Vagina (tissue), 2 donors: ENCODE measurements around the gene WASL. TPM values are rescaled to one million over a fixed set of nuclear protein-coding genes. Genes with fewer than 3 reads are reported as not detected.

Source experiments
- DNase-seq, 2 donors: peaks; one replicate each; pipeline ENCODE4 v3.0.0-alpha.2; 2017; ENCODE audit errors: extremely low spot score in 2 of 2
- H3K27ac ChIP-seq: fragments of 200-600 bp; sonication (generic); one replicate; pipeline ENCODE4 v1.5.1; 2019
- H3K27me3 ChIP-seq: fragments of 200-600 bp; sonication (generic); one replicate; pipeline ENCODE4 v1.5.1; 2019
- H3K36me3 ChIP-seq, 2 donors: fragments of 200-600 bp; sonication (generic); one replicate each; pipeline ENCODE4 v1.5.1; 2017 to 2019
- H3K4me1 ChIP-seq: fragments of 200-600 bp; sonication (generic); one replicate; pipeline ENCODE4 v1.5.1; 2019
- H3K4me3 ChIP-seq, 2 donors: fragments of 200-600 bp; sonication (generic); 1 replicate in 1 of 2; 2 replicates in 1 of 2; pipeline ENCODE4 v1.5.1; 2016 to 2019
- H3K9me3 ChIP-seq: fragments of 200-600 bp; sonication (generic); one replicate; pipeline ENCODE4 v1.5.1; 2019
- POLR2A ChIP-seq, 2 donors: fragments of 450-650 bp; IDR thresholded peaks; one replicate each; pipeline ENCODE4 v1.6.1; 2017; ENCODE audit warnings: antibody characterized with exemption in 2 of 2, mild to moderate bottlenecking in 2 of 2, moderate library complexity in 2 of 2
- POLR2AphosphoS5 ChIP-seq, 2 donors: sonication (generic); formaldehyde crosslinking; IDR thresholded peaks; one replicate each; pipeline ENCODE4 v1.9.0; 2017; ENCODE audit warnings: antibody characterized with exemption in 2 of 2, mild to moderate bottlenecking in 2 of 2, low read depth in 1 of 2; ENCODE audit not compliant: insufficient read depth in 1 of 2
- intact Hi-C: fragments of 100-400 bp; cut with DNase I; formaldehyde crosslinking; loops from one replicate; pipeline ENCODE4 v1.15.1; 2023
- total RNA-seq: library from RNA; depleted of rRNA; stranded (reverse); fragments of >200 nt; gene quantifications from one replicate; pipeline ENCODE4 v1.2.3, GENCODE V29; 2016
- TF ChIP-seq, protein P1 (sequence below), 3 experiments: fragments of 450-650 bp in 2 of 3; fragments of 200-600 bp in 1 of 3; sonication (generic) in 1 of 3; IDR thresholded peaks; one replicate each; pipeline ENCODE4 v1.5.1; 2017 to 2019; ENCODE audit warnings: antibody characterized with exemption in 3 of 3, mild to moderate bottlenecking in 2 of 3, moderate library complexity in 2 of 3

WASL gene
- total RNA-seq, 1 donor from 2014 or later = 24.8 TPM

DNA sequence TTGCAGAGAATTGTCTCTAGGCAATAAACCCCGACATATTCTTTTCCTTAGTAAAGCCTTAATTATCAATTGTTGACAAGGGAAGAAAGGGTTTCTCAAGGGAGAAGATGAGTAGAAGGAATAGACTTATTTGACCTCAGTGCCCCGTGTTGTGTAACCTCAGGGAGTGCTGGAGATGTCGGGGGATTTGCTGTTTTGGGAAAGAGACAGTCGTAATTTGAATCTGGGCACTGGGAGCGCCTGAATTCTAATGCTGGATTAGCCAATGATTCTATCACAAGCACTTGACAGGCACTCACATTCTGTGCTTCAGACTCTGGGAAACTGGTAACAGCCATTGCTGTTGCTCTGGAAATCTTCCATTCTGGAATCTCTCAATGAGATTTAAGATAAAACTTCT is 106.9 kb downstream of the WASL start:
- TF ChIP-seq POLR2A (IDR thresholded peaks at IDR 0.05) = no peak
- TF ChIP-seq, protein P1, sequence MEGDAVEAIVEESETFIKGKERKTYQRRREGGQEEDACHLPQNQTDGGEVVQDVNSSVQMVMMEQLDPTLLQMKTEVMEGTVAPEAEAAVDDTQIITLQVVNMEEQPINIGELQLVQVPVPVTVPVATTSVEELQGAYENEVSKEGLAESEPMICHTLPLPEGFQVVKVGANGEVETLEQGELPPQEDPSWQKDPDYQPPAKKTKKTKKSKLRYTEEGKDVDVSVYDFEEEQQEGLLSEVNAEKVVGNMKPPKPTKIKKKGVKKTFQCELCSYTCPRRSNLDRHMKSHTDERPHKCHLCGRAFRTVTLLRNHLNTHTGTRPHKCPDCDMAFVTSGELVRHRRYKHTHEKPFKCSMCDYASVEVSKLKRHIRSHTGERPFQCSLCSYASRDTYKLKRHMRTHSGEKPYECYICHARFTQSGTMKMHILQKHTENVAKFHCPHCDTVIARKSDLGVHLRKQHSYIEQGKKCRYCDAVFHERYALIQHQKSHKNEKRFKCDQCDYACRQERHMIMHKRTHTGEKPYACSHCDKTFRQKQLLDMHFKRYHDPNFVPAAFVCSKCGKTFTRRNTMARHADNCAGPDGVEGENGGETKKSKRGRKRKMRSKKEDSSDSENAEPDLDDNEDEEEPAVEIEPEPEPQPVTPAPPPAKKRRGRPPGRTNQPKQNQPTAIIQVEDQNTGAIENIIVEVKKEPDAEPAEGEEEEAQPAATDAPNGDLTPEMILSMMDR (IDR thresholded peaks at IDR 0.05) = no peak
- TF ChIP-seq POLR2AphosphoS5 (IDR thresholded peaks at IDR 0.05; ENCODE audit: insufficient read depth in 1 of 2, low read depth in 1 of 2) = no peak
- intact Hi-C loops = no loop called here
- H3K36me3 ChIP-seq = no peaks in the 10 kb centered on the region
- no peak for DNase-seq
- no peaks in the 10 kb centered on the region for H3K27me3 ChIP-seq
- peaks cover 18% of the 10 kb centered on the region for H3K4me1 ChIP-seq
- H3K9me3 ChIP-seq = no peaks in the 10 kb centered on the region
- no peak overlapping the region for H3K27ac ChIP-seq
- no peak overlapping the region for H3K4me3 ChIP-seq

DNA sequence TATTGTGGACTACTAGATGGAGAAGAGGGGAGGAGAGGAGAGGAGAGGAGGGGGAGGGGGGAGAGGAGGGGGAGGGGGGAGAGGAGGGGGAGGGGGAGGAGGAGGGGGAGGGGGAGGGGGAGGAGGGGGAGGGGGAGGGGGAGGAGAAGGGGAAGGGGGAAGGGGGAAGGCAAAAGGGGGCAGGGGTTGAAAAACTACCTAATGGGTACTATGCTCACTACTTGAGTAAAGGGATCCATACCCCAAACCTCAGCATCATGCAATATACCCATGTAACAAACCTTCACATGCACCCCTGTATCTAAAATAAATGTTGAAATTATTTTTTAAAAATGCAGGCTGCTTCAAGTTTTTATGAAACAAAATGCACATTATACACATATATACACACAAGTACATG is 108.2 kb downstream of the WASL start:
- Histone ChIP-seq H3K27me3 (no peaks in the 10 kb centered on the region), H3K36me3 (no peaks in the 10 kb centered on the region), H3K4me3 (no peak overlapping the region), H3K4me1 (peaks cover 18% of the 10 kb centered on the region), H3K27ac (no peak overlapping the region), H3K9me3 (no peaks in the 10 kb centered on the region)
- DNase-seq = no peak
- intact Hi-C loops = no loop called here
- TF ChIP-seq POLR2AphosphoS5 (IDR thresholded peaks at IDR 0.05; ENCODE audit: insufficient read depth in 1 of 2, low read depth in 1 of 2) (no peak), POLR2A (IDR thresholded peaks at IDR 0.05) (no peak)
- TF ChIP-seq, protein P1 (IDR thresholded peaks at IDR 0.05) = no peak

DNA sequence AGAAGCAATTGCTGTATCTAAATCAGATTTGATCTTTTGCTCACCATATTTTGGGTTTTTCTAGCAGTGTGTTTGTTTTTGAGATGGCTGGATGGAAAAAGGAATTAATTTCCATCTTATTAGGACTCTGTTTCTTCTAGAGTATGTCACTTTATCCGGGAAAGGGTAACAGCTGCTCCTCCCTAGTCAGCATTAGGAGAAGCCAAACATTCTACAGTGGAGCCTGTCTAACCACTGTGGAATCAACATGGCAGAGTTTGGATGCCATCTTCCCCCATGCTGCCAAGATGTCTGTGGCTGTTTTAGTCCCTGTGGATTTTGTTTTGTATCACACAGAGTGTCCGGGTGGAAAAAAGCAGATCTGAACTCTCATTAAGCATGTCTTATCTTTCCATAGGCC is 109.2 kb downstream of the WASL start:
- TF ChIP-seq POLR2AphosphoS5 (IDR thresholded peaks at IDR 0.05; ENCODE audit: insufficient read depth in 1 of 2, low read depth in 1 of 2) (no peak), POLR2A (IDR thresholded peaks at IDR 0.05) (no peak)
- TF ChIP-seq, protein P1 (IDR thresholded peaks at IDR 0.05) = no peak
- Histone ChIP-seq H3K27ac (no peak overlapping the region), H3K4me3 (no peak overlapping the region), H3K4me1 (peaks cover 17% of the 10 kb centered on the region), H3K36me3 (no peaks in the 10 kb centered on the region), H3K9me3 (no peaks in the 10 kb centered on the region), H3K27me3 (no peaks in the 10 kb centered on the region)
- intact Hi-C loops = no loop called here
- no peak for DNase-seq

DNA sequence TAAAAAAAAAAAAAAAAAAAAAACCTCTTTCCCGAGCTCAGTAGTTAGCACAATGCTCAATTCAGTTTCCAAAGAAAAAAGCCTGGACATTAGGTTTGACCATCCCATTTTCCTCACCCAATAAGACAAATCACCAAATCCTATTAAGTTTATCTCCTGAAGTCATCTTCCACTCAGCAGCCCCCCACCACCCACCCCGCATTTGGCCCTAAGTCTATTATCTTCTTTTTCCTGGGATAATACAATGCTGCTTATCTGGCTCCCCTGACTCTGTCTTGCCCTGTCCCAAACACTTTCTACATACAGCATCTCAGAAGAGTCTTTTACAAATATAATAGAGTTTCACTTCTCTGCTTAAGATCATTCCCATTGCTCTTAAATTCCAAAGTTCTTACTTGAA is 110.9 kb downstream of the WASL start:
- intact Hi-C loops = no loop called here
- H3K36me3 ChIP-seq = no peaks in the 10 kb centered on the region
- no peak overlapping the region for H3K4me3 ChIP-seq
- H3K27me3 ChIP-seq = no peaks in the 10 kb centered on the region
- no peak for DNase-seq
- H3K4me1 ChIP-seq = no peaks in the 10 kb centered on the region
- no peaks in the 10 kb centered on the region for H3K9me3 ChIP-seq
- H3K27ac ChIP-seq = no peak overlapping the region
- TF ChIP-seq, protein P1 (IDR thresholded peaks at IDR 0.05) = no peak
- TF ChIP-seq POLR2A (IDR thresholded peaks at IDR 0.05) = no peak

GRCh38 chr7:123637203-123637602 is 111.6 kb downstream of the WASL start:
- intact Hi-C loops = no loop called here
- Histone ChIP-seq H3K4me3 (no peak overlapping the region), H3K27ac (no peak overlapping the region), H3K9me3 (no peaks in the 10 kb centered on the region), H3K36me3 (no peaks in the 10 kb centered on the region), H3K4me1 (no peaks in the 10 kb centered on the region), H3K27me3 (no peaks in the 10 kb centered on the region)
- no peak for DNase-seq
- TF ChIP-seq, protein P1 (IDR thresholded peaks at IDR 0.05) = no peak
- TF ChIP-seq POLR2A (IDR thresholded peaks at IDR 0.05) = no peak
